ENCODE data around the gene TOR1AIP2. TPM values are rescaled to one million over a fixed set of nuclear protein-coding genes. Genes with fewer than 3 reads are reported as not detected.
A peak's percentile ranks its signal among the peaks of the same experiment; 100 is the strongest.

Gene TOR1AIP2
- total RNA-seq, 1 donor from 2014 or later, result 147 TPM

DNA sequence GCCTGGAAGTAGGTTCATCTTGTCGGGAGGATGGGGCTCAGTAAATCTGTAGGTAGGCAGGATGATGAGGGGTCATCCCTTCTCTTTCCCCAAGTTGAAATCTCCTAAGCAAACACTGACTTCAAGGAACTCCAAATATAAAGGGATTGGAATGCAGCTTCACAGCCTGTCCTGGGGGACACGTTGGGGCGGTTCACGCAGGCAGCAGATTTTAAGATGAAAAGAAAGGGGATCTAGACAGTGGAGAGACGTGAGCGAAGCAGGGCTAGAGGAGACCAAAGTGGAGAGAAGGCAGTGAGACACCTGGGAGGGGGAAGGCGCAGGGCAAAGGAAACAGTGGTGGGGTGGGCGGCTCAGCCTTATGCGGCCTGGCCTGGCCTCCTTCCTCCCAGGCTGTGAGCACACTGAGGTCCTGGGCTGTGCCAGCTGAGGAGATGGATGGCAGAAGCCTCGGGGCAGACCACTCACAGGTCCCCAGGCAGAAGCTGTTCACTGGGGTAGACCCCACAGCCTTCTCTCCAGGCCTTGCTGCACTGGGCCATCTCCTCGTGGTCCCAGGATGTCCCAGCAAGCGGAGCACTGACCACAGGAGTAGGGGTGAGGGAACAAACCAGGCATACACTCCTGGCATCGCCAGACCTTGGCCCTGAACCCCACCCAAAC lies 51.7 kb downstream of the TOR1AIP2 start:
- no peak for DNase-seq (ENCODE audit: low read depth)

DNA sequence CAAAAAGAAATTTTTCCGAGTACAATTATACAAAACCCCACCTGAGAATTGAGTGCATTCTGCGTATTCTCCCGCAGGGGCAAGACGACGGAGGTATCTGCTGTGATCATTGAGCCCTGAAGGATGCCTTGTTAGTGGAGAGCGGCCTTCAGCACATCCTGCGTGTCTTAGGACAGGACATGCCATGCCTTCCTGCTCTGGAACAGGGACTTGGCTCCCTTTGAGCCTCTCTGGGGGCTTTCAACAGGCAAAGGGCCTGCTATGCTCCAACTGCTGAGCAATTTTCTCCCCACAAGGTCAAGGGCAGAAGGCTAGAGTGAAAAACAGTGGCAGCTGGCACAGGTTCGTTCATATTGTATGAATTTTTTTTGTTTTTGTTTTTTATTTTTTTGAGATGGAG lies 52.4 kb downstream of the TOR1AIP2 start:
- DNase-seq (ENCODE audit: low read depth), result no peak

DNA sequence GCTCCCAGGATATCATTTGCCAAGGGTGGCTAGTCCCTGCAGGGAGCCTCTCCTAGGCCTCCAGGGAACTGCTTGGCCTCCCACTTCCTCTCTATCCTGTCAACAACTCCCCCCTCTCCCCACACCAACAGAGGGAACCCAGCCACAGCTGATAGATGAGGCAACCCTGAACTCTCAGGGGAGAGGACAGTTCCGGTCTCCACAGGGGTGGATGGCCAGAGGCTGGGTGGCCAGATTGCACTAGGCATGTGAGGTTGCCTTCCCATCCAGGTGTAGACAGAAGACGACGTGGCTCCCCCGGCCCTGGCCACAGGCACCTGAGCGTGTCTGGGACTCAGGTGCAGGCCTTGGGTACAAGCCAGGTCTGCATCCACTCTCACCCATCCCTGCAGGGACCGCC lies 53.3 kb downstream of the TOR1AIP2 start:
- DNase-seq (ENCODE audit: low read depth), result no peak

GRCh38 chr1:179823693-179824092 lies 53.9 kb downstream of the TOR1AIP2 start:
- no peak for DNase-seq (ENCODE audit: low read depth)

GRCh38 chr1:179822065-179822464 lies 55.5 kb downstream of the TOR1AIP2 start:
- no peak for DNase-seq (ENCODE audit: low read depth)

DNA sequence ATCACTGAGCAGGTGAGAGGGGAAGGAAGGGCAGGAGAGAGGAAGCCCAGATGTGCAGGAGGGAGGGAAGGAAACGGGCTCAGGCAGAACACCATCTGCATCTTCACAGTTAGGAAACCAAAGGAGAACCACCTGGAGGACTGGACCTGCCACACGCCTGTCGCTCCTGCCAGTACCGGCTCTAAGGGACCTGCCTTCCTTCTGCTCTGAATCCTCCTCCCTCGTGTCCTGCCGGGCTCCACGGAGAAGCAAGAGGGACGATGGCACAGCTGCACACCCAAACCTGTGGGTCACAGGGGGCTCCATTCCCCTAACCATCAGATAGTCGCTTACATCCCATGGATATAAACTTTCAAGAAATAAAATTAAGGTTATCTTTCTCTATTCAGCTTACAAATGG lies 56.1 kb downstream of the TOR1AIP2 start:
- no peak for DNase-seq (ENCODE audit: low read depth)

DNA sequence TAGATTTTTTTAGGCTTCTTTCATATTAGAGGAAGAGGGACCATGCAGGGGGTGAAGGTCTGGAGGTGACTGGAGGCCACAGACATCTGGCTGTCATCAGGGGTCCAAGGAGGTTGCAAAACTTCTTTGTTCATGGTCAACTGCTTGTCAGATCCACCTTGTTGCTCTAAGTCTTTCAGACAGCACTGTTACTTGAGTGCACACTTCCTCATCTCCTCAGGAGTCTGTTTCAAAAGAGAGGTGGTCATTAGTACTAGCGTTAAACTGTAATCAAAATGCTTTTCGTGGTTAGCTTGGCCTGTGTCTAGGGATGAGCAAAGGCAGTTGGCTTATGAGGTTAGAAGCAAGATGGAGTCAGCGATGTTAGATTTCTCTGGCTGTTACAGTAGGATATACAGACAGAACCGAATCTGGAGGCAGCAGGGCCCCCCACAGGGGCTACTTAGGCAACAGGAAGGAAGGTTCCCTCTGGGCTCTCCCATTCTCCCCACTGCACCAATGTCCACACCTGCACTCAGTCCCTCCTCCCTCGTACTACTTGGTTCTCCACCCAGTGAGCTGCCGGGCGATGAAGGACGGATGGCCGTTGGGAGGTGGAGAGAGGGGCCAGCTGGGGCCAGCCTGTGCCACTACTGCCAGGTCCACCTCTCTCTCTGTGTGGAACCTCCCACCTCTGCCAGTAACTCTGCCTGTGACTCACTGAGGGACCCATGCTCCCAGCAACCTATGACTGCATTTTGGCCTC lies 57.2 kb downstream of the TOR1AIP2 start:
- no peak for DNase-seq (ENCODE audit: low read depth)

- no peak for DNase-seq (ENCODE audit: low read depth)
Measured at GRCh38 chr1:179818743-179819173, 58.8 kb downstream of the TOR1AIP2 start.

DNA sequence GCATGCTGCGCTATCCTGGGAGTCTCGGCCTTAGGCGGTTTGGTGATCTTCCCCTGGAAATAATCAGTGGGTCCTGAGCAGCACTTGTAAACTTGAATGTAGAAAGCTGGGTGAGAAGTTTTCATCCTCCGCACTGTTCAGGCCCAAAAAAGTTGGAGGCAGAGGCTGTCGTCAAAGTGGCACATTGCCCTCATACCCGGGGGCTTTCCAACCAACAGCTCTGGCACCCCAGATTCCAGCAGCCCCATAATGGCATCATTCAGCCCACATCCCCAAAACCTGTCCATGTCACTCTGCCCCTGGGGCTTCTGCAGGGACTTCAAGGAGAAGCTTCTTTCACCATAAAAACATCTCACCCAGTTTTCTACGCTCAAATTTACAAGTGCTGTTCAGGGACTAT lies 59.3 kb downstream of the TOR1AIP2 start:
- DNase-seq (ENCODE audit: low read depth), result no peak

DNA sequence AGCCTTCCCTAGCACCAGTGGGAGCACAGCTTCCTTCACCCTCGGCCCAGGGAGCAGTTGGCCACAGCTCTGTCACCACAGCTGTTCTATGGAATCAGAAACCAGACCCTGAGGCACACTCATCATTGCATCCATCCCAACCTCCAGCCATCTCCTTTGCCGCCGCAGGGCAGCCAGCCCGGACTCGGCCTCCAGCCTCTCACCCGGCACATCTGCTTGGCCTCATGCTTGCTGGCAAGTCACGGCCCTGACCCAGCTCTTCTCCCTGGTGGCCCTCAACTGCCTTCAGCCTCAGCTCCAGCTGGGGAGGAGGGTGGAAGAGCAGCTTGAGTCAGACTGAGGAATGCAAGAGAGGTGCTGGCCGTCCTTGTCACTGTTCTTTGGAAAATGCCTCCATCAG lies 59.8 kb downstream of the TOR1AIP2 start:
- no peak for DNase-seq (ENCODE audit: low read depth)

GRCh38 chr1:179817056-179817455 lies 60.5 kb downstream of the TOR1AIP2 start:
- no peak for DNase-seq (ENCODE audit: low read depth)

DNA sequence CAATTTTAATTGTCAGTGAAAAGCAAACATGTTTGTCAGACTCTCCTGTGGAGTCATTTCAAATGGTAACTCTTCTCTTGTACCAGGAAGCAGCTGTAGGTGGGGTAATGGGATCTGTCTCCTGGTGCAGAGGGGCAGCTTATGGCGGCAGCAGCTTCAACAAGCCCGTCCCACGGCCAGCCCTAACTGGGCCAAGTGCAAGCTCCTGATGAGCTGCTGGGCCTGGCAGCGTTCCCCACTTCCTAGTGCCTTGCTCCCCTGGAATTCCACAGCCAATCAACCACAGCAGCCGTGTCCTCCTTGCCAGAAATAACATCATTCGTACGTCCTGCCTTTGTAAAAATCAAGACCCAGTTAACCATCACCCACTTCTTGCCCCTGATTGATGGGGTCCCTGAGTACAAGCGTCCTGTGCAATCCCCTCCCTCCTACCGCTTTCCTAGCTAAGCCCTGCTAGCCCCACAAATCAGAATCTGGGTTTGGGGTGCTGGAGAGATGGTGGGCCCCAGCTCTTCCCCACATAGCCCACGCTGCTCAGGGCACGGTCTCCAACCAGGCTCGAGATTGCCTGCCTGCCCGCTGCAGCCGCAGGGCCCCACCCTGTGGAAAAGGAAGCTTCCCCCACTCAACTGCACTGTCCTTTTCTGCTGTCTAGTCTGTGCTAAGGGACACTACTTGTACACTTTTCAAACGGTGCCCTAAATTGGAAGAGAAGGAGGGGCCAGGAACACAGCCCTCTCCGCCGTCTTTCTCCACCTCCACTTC lies 61.2 kb downstream of the TOR1AIP2 start:
- peak; percentile 30 for DNase-seq (ENCODE audit: low read depth)

- no peak for DNase-seq (ENCODE audit: low read depth)
Measured at GRCh38 chr1:179815641-179816040, 62.0 kb downstream of the TOR1AIP2 start.

- DNase-seq (ENCODE audit: low read depth), result no peak
Measured at GRCh38 chr1:179814546-179814838, 63.1 kb downstream of the TOR1AIP2 start.

DNA sequence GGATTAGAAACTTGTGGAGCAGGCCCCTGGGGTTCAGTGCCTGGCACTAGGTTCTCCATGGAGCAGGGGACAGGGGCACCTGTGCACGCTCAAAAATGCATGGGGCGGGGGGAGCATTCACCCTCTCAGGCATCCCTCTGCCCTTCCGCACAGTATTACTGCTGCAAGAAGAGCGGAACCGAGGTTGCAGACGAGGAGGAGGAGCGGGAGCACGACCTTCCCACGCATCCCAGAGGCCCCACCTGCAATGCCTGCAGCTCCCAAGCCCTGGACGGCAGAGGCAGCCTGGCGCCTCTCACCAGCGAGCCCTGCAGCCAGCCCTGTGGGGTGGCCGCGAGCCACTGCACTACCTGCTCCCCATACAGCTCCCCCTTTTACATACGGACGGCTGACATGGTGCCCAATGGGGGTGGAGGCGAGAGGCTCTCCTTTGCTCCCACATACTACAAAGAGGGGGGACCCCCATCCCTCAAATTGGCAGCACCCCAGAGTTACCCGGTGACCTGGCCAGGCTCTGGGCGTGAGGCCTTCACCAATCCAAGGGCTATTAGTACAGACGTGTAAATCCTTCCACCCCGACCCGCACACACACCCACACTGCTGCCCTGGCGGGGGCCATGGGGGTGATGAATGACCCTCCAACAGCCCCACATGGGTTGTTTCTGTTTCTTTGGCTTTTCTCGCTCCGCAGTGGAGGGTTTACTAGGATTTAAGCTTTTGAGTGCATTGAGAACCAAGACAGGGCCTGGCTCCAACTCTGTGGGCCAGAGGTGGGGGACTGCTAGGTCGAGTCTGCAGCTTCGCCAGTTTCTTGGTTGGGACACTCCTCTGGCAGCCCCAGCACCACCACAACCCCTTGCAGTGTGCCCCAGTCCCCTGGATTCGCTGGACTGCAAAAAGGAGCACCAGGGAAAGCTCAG lies 63.7 kb downstream of the TOR1AIP2 start:
- no peak for DNase-seq (ENCODE audit: low read depth)

DNA sequence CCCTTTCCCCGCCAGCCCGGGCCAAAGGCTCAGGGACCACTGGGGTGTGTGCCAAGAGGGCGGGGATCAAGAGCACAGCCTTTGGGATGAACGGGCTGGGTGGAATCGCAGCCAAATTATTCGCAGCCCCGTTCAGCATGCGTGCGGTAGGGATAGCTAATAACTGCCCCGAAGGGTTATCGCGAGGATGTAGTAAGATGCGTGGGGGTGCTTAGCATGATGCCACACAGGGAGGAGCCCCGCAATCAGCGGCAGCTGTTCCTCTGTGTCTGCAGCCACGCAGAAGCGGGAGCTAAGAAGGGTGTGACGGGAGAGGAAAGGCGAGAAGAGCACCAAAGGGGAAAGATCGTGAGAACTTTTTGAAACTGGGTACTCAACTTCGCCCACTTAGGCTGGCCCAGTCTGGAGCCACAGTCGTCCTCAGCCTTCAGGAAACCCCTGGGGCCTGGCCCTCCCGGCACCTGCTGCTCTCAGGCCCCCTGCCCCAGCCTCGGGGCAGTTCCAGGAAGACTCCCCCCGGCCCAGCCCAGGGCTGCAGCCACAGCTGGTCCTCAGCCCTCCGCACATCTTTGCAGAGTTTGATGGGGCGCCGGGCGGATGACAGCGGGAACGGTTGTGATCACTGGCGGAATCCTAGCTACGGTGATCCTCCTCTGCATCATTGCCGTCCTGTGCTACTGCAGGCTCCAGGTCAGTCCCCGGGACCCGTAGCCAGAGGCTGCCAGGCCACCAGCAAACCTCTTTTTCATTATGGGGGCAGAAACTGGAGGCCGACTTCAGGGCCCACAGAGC lies 64.9 kb downstream of the TOR1AIP2 start:
- DNase-seq (ENCODE audit: low read depth), result no peak

GRCh38 chr1:179810367-179810715 lies 67.3 kb downstream of the TOR1AIP2 start:
- no peak for DNase-seq (ENCODE audit: low read depth)

DNA sequence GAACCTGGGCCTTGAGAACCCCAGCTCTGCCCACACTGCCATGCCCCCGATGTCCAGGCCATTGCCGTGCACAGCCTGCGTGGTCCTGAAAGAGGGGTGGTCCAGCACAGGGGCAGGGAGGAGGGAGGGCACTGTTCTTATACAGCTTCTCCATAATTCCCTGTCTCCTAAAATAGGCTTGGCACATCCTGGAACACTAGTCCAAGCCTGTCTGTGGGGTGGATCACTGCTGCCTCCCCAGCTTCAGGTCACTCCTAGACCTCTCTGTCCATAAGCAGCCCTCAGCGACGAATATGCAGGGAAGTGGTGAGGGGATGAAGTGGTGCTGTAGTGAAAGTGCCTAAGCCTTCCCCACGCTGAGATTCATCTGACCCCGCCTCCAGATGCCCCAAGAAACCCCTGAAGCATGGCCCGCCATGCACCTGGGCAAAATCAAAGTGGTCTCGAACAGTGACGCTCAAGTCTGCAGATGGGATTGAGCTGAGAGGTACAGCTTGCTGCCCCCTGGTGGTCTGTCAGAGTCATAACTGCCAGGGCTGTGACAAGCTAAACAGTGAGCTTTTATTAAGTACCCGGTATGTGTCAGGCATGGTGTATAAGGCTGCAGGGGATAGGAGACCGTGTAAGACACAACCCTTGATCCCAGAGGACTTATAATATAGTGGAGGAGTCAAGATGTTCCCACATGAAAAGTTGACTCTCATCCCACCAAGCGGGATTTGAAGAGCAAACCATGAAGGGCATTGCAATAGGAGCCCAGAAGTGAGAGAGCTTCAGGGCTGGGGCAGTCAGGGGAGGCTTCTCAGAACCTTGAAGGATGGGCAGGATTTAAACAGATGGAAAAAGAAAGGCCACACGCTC lies 67.9 kb downstream of the TOR1AIP2 start:
- peak; percentile 63 for DNase-seq (ENCODE audit: low read depth)

GRCh38 chr1:179808503-179808902 lies 69.1 kb downstream of the TOR1AIP2 start:
- DNase-seq (ENCODE audit: low read depth), result no peak
